HG03175 (cell line): ENCODE measurements around the gene ZFYVE28.
"Not testable (repeated sequence)": the region's sequence is repeated elsewhere in the genome, so short reads cannot be mapped to it uniquely, and the experiment has no call there.

Experiments used
- ATAC-seq: cut with Tn5 transposase; IDR thresholded peaks from one replicate; pipeline ENCODE4 v1.9.1; 2021; ENCODE audit warnings: mild to moderate bottlenecking, moderate library complexity; ENCODE audit not compliant: unreplicated experiment

Gene ZFYVE28

DNA sequence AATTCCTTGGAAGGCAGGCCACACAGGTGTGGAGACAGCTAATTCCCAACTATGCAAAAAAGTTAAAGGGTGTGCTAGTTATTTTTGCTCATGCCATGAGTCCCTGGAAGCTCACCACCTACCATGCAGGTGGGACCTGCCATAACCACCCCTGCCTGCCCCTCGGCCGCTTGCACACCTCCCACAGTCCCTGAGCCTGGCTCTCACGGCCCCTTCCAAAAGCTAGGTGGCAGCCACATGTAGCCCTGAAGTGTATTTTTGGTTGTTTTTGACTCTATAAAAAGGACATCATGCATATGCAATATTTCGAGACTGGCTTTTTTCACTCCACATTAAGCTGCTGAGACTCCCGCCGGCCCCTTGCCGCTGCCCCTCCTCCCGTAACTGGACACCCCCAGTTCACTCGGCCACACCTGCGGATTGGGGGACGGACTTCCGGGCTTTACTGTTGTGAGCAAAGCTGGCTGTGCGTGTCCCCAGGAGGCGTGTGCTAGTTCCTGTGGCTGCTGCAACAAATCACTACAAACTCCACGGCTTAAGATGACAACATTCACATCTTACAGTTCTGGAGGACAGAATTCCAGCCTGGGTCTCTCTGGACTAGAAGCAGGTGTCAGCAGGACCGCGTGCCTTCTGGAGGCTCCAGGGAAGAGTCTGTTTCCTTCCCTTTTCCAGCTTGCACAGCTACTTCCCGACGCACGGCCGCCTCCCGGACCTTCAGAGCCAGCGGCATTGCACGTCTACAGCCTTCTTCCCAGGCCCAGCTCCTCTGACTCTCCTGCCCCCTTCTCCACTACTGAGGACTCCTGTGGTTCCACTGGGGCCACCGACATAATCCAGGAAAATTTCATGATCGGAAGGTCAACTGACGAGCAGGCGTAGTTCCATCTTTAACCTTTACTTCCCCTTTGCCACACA lies 24.8 kb downstream of the ZFYVE28 start:
- ATAC-seq, result no peak

DNA sequence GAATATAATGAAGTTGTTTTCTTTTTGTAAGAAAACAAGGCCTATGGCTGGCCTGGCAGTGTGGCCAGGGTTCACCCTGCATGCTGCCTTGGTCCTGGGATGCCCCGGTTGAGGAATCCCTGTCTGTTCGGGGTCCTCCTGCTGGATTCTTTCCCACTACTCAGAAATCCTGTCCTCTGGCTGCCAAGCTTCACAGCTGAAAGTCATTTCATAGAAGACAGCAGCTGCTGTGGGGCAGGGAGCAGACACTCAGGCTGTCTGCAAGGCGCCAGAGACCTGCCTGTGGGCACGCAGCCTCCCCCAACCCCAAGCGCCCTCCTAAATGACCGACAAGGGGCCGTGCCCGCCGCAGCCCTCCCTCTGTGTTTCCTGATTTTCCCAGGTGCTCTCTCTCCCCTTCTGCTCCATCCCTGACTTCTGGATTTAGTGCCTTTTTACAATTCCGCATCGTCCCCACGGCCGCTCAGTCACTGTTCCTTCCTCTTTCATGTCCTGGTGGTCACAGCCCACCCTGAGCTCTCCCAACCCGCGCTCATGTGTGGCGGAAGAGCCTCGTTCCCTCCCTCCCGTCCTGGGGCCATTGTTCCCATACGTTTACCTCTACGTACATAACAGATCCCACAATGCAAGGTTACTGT lies 27.5 kb downstream of the ZFYVE28 start:
- no peak for ATAC-seq

- no peak for ATAC-seq
These were observed 28.3 kb downstream of the ZFYVE28 start for GRCh38 chr4:2390146-2390545.

DNA sequence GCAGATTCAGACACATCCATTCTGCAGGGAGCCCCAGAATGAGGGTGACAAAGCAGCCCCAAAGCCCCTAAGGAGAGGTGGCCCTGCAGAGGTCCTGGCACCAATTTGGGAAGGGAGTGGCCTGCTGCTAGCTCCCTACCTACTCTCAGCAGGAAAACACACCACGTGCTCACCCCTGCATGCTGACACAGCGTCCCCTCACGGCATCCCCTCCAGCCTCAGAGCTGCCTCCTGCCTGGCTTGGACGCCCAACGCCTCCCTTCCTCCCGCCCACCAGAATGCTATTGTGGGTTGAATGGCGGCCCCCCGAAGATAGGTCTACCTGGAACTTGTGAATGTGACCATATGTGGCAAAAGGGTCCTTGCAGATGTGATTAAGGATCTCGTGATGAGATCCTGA lies 28.8 kb downstream of the ZFYVE28 start:
- no peak for ATAC-seq

- no peak for ATAC-seq
These were observed 29.8 kb downstream of the ZFYVE28 start for GRCh38 chr4:2388429-2389182.

- no peak for ATAC-seq
These were observed 30.6 kb downstream of the ZFYVE28 start for GRCh38 chr4:2387829-2388228.

GRCh38 chr4:2387218-2387617 lies 31.2 kb downstream of the ZFYVE28 start:
- ATAC-seq, result no peak

- ATAC-seq, result no peak
These were observed 31.7 kb downstream of the ZFYVE28 start for GRCh38 chr4:2386717-2387116.

GRCh38 chr4:2385516-2385915 lies 32.9 kb downstream of the ZFYVE28 start:
- ATAC-seq, result no peak

- no peak for ATAC-seq
These were observed 34.2 kb downstream of the ZFYVE28 start for GRCh38 chr4:2384245-2384644.

- ATAC-seq, result no peak
These were observed 34.7 kb downstream of the ZFYVE28 start for GRCh38 chr4:2383760-2384159.

DNA sequence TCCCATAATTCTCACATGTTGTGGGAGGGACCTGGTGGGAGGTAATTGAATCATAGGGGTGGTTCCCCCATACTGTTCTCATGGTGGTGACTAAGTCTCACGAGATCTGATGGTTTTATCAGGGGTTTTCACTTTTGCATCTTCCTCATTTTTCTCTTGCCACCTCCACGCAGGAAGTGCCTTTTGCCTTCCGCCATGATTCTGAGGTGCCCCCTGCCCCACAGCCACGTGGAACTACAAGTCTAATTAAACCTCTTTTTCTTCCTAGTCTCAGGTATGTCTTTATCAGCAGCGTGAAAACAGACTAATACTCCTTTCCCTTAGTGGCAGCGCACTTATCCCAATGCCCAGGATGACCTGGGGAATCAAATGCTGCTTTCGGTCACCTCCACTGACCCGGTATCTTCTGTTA lies 35.2 kb downstream of the ZFYVE28 start:
- not testable (repeated sequence) for ATAC-seq

GRCh38 chr4:2382769-2383202 lies 35.7 kb downstream of the ZFYVE28 start:
- ATAC-seq, result not testable (repeated sequence)

GRCh38 chr4:2380589-2380988 lies 37.9 kb downstream of the ZFYVE28 start:
- ATAC-seq, result not testable (repeated sequence)

GRCh38 chr4:2378898-2379297 lies 39.5 kb downstream of the ZFYVE28 start:
- ATAC-seq, result no peak

DNA sequence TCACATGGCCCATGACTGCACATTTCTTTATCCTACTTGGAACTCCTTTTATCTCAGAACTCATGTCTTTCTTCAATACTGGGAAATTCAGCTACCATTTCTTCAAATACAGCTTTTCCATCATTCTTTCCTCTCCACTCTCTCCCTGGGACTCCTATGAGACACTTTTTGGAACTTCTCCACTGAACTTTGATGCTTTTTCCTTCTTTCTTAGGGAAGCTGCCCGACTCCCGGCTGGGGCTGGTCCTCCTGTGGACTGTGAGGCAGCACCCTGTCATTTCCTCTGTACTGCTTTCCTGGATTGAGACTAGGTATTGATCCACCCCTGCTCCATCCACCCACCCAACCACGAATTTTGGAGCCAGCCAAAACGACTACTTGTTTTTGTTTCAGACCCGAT lies 40.0 kb downstream of the ZFYVE28 start:
- ATAC-seq, result no peak

DNA sequence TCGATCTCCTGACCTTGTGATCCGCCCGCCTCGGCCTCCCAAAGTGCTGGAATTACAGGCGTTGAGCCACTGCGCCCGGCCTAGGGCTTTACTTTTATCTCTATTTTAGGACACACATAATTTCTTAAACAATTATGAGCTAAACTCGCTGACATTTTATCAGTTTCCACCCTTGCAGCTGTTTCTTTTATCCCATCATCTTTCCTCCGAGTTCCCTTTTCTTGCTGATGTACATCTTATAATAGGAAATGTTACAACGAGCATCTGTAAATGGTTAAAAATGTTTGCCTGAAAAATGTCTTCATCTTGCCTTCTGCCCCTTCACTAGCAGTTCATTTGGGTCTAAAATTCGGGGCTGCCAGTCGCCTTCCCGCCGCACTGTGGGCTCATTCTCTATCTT lies 41.2 kb downstream of the ZFYVE28 start:
- ATAC-seq, result no peak

- no peak for ATAC-seq
These were observed 43.0 kb downstream of the ZFYVE28 start for GRCh38 chr4:2375427-2375826.

DNA sequence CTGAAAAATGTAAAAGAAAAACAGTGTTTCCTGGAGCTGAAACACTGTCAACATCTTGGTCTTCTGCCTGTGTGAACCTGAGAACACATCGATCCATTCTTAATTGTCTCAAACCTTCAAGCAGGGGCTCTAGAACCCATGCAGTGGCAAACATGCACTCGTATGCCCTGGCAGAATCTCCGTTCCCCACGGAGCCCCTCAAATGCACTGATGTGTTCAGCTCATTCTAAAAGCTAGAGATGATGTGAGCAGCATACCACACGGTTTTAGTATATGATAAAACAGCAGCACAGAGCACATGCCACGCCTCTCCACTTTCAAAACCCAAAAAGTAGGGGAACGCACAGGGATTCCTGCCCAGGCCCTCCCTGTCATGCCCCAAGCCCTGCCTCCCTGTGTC lies 44.9 kb downstream of the ZFYVE28 start:
- ATAC-seq, result no peak

DNA sequence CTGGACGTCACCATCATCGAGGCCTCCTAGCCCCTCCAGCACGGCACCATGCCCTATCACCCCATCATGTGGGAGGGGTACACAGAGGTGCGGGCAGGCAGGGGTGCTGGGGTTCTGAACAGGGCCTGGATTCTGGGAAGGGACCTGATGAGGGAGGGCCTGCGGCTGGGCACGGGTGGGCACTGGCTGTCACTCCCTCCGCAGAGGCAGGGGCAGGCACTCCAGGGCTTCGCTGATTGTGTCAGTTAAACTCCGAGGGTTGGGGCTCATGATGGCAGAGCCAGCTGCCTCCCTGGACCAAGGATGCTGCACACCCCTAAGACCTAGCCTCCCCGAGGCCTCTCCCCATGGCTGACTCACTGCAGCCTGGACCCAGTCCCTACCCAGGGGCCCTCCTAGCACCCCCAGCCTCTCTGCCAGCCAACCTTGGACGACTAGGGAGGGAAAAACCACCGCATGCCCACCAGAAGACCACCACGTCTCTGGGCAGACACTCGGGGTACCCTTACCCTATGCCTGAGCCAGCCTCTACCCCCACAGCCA lies 45.9 kb downstream of the ZFYVE28 start:
- ATAC-seq, result no peak
